B cell (primary cell): ENCODE data around the gene PCDH9.

Experiments
- CTCF ChIP-seq: fragments of 200-600 bp; IDR thresholded peaks from one replicate; pipeline ENCODE4 v1.8.0; 2022; ENCODE audit warnings: antibody characterized with exemption, mild to moderate bottlenecking
- EZH2 ChIP-seq: IDR thresholded peaks from 2 replicates; pipeline ENCODE4 v1.6.1; 2012; ENCODE audit warnings: borderline replicate concordance, low read depth, mild to moderate bottlenecking, moderate library complexity, low read length; ENCODE audit not compliant: insufficient read depth, poor library complexity, severe bottlenecking

- TF ChIP-seq CTCF (no peak), EZH2 (no peak)
Measured at GRCh38 chr13:66995203-66995611, 234.9 kb downstream of the PCDH9 start.
